OCI-LY7 (cell line): Measurements from ENCODE around the gene LEMD2. TPM values are rescaled to one million over a fixed set of nuclear protein-coding genes. Genes with fewer than 3 reads are reported as not detected.

Experiments used
- BruUV-seq: library from RNA; stranded (reverse); fragments of 400-500 nt; replicated peaks from 2 replicates; lab custom pipeline; 2021; lab: Mats Ljungman, UMichigan
- CTCF ChIA-PET: fragments of 300-600 bp; sonication (Branson Sonifier 250); formaldehyde crosslinking; loops from one replicate; lab custom pipeline; 2022; ENCODE audit warnings: antibody characterized with exemption; ENCODE audit not compliant: unreplicated experiment; lab: Charles Lee
- POLR2A ChIA-PET: fragments of 300-600 bp; sonication (Branson Sonifier 250); formaldehyde crosslinking; loops from one replicate; lab custom pipeline; 2022; ENCODE audit warnings: antibody characterized with exemption; lab: Charles Lee
- DNase-seq: peaks from one replicate; pipeline ENCODE4 v3.0.0-alpha.2; 2015; ENCODE audit warnings: low spot score
- H2AFZ ChIP-seq: fragments of 200-600 bp; sonication (generic), shearing (Covaris generic); 2 replicates; pipeline ENCODE4 v1.6.1; 2014; ENCODE audit warnings: mild to moderate bottlenecking, antibody characterized with exemption, low read length, moderate library complexity
- H3K27ac ChIP-seq: fragments of 200-600 bp; sonication (generic); 2 replicates; pipeline ENCODE4 v1.5.1; 2014; ENCODE audit warnings: mixed run types, low read depth, mild to moderate bottlenecking, moderate library complexity, low read length, inconsistent platforms; ENCODE audit not compliant: poor library complexity, severe bottlenecking
- H3K36me3 ChIP-seq: fragments of 200-600 bp; sonication (generic); 2 replicates; pipeline ENCODE4 v1.6.1; 2014; ENCODE audit warnings: mild to moderate bottlenecking, antibody characterized with exemption, low read length, moderate library complexity, mixed read lengths; ENCODE audit not compliant: insufficient read depth
- H3K4me1 ChIP-seq: fragments of 200-600 bp; sonication (generic); 2 replicates; pipeline ENCODE4 v1.5.1; 2014; ENCODE audit warnings: mild to moderate bottlenecking, low read length; ENCODE audit not compliant: insufficient read depth, poor library complexity, severe bottlenecking
- H3K4me2 ChIP-seq: fragments of 200-600 bp; sonication (generic); 2 replicates; pipeline ENCODE4 v1.6.1; 2014; ENCODE audit warnings: mild to moderate bottlenecking, low read length
- H3K4me3 ChIP-seq: fragments of 200-600 bp; sonication (generic); 2 replicates; pipeline ENCODE4 v1.5.1; 2014; ENCODE audit warnings: mild to moderate bottlenecking, low read depth, low read length; ENCODE audit not compliant: poor library complexity, severe bottlenecking
- H3K79me2 ChIP-seq: fragments of 200-600 bp; sonication (generic); 2 replicates; pipeline ENCODE4 v1.6.1; 2016; ENCODE audit warnings: low read depth, mild to moderate bottlenecking, low read length, moderate library complexity, mixed read lengths; ENCODE audit not compliant: insufficient read depth
- H3K9me2 ChIP-seq: fragments of 200-600 bp; sonication (generic); 2 replicates; pipeline ENCODE4 v1.6.1; 2016; ENCODE audit warnings: mild to moderate bottlenecking, low read length, mixed read lengths; ENCODE audit not compliant: insufficient read depth
- H3K9me3 ChIP-seq: fragments of 200-600 bp; sonication (generic); 2 replicates; pipeline ENCODE4 v1.6.1; 2014; ENCODE audit warnings: mild to moderate bottlenecking, mixed run types, low read length, mixed read lengths
- H4K20me1 ChIP-seq: fragments of 200-600 bp; sonication (generic); 2 replicates; pipeline ENCODE4 v1.6.1; 2014; ENCODE audit warnings: mild to moderate bottlenecking, antibody characterized with exemption, low read length, moderate library complexity, mixed read lengths; ENCODE audit not compliant: insufficient read depth
- CTCF ChIP-seq: fragments of 200-600 bp; sonication (generic); conservative IDR thresholded peaks from 2 replicates; pipeline ENCODE4 v1.5.1; 2014; ENCODE audit warnings: mild to moderate bottlenecking, antibody characterized with exemption, low read length, moderate library complexity, mixed read lengths
- EZH2phosphoT487 ChIP-seq: fragments of 200-600 bp; sonication (generic); IDR thresholded peaks from 2 replicates; pipeline ENCODE4 v1.6.1; 2018; ENCODE audit warnings: low read depth, borderline replicate concordance, mild to moderate bottlenecking, mixed run types, antibody characterized with exemption, low read length, moderate library complexity, mixed read lengths
- intact Hi-C: fragments of 100-400 bp; cut with micrococcal nuclease; formaldehyde crosslinking; loops from one replicate; pipeline ENCODE4 v1.10.0; 2022; ENCODE audit not compliant: unreplicated experiment
- total RNA-seq, 2 experiments: library from RNA; depleted of rRNA in 1 of 2; stranded (reverse); fragments of >200 nt in 1 of 2; shearing (Covaris generic) in 1 of 2; gene quantifications; 2 replicates each; pipeline ENCODE4 v1.2.3, GENCODE V29; 2014 to 2022

The LEMD2 gene
- total RNA-seq, 2 experiments from 2014 or later, result 59.2 to 66.9 TPM

GRCh38 chr6:33820784-33821520, 32.0 kb upstream of the LEMD2 start:
- CTCF ChIA-PET, result no interaction called here

GRCh38 chr6:33820243-33820642, 31.3 kb upstream of the LEMD2 start:
- Histone ChIP-seq H3K36me3 (no peaks in the 10 kb centered on the region), H3K79me2 (no peaks in the 10 kb centered on the region), H3K4me3 (no peak overlapping the region), H3K9me3 (no peaks in the 10 kb centered on the region), H3K9me2 (no peaks in the 10 kb centered on the region), H4K20me1 (no peaks in the 10 kb centered on the region), H3K27ac (no peak overlapping the region), H3K4me1 (no peaks in the 10 kb centered on the region), H3K4me2 (no peak overlapping the region), H2AFZ (no peak overlapping the region)
- CTCF ChIA-PET, result no interaction called here
- no peak for DNase-seq
- POLR2A ChIA-PET, result no interaction called here
- BruUV-seq, result no TSS peak
- no peak for TF ChIP-seq EZH2phosphoT487
- intact Hi-C loops, result no loop called here

More at GRCh38 chr6:33820784-33821520, 32.0 kb upstream of the LEMD2 start:
- Histone ChIP-seq H3K36me3 (no peaks in the 10 kb centered on the region), H3K4me3 (no peak overlapping the region), H3K4me2 (no peak overlapping the region), H3K79me2 (no peaks in the 10 kb centered on the region), H3K27ac (no peak overlapping the region), H3K4me1 (no peaks in the 10 kb centered on the region), H3K9me2 (no peaks in the 10 kb centered on the region), H4K20me1 (no peaks in the 10 kb centered on the region), H3K9me3 (no peaks in the 10 kb centered on the region), H2AFZ (no peak overlapping the region)
- no peak for DNase-seq
- TF ChIP-seq EZH2phosphoT487 (no peak), CTCF (no peak)
- no TSS peak for BruUV-seq
- POLR2A ChIA-PET, result no interaction called here
- intact Hi-C loops, result no loop called here

- H3K9me2 ChIP-seq, result no peaks in the 10 kb centered on the region
- TF ChIP-seq CTCF (no peak), EZH2phosphoT487 (no peak)
- CTCF ChIA-PET, result no interaction called here
- H3K36me3 ChIP-seq, result no peaks in the 10 kb centered on the region
- H2AFZ ChIP-seq, result no peak overlapping the region
- no peak overlapping the region for H3K27ac ChIP-seq
- no peaks in the 10 kb centered on the region for H3K9me3 ChIP-seq
- POLR2A ChIA-PET, result no interaction called here
- no peak overlapping the region for H3K4me2 ChIP-seq
- intact Hi-C loops, result no loop called here
- H3K4me1 ChIP-seq, result no peaks in the 10 kb centered on the region
- no peak for DNase-seq
- BruUV-seq, result no TSS peak
- no peaks in the 10 kb centered on the region for H3K79me2 ChIP-seq
- no peaks in the 10 kb centered on the region for H4K20me1 ChIP-seq
- no peak overlapping the region for H3K4me3 ChIP-seq
Observed at GRCh38 chr6:33819021-33819420, 30.1 kb upstream of the LEMD2 start.
